Fibroblast of gingiva (primary cell): ENCODE data around the gene ATG101.
"Not testable (repeated sequence)": the region's sequence is repeated elsewhere in the genome, so short reads cannot be mapped to it uniquely, and the experiment has no call there.

Experiments used
- DNase-seq: peaks from one replicate; pipeline ENCODE4 v3.0.0-alpha.2; 2011; ENCODE audit warnings: low read depth

Gene ATG101

DNA sequence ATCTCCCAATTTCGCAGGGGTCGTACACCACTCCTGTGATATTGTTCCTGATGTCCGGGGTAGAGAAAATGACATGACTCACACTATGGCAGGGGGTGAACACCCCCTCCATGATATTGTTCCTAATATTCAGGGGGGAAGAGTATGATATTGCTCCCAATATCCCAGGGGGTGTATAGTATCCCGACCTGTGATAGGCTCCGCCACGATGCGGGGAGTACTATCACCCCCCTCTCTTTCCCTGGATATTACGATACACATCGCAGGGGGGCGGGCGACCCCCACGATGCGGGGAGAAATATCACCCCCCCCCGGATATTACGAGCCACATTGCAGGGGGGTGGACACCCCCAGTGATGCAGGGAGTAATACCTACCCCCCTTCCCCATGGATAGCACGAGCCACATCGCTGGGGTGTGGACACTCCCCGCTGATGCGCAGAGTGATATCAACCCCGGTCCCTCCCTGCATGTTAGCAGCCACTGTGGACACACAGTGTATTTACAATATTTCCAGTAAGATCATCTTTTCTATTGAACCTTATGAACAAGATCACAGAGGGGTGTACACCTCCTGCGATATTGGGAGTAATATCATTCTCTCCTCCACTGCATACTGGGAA, 27.4 kb downstream of the ATG101 start:
- no peak for DNase-seq

DNA sequence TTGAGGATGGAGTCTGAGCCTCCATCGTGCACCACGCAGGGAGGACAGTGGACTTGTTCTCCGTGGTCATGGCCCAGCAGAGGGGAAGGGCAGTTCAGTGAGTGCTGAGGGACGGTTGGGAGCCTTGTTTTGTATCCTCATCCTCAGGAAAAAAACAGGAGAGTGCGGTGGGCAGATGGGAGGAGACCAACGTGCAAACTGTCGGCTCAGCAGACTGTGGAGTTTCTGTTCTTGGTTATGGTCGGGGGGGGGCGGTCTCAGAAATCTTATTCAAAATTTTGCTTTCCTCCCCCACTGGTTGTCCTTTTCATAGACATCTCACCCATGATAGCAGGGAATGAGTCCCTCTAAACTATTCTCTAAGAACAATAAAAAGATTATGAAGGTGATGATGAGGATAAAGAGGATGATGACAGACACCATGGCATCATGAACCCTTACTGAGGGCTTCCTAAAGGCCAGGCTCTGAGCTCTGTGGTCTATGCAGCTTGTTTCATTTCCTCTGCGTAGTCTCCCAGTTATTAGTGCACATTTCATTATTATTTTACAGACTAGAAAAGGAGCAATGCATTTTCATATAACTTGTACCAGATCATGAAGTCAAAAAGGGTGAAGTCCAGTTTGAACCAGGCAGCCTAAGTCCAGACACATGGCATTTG, 34.8 kb downstream of the ATG101 start:
- not testable (repeated sequence) for DNase-seq

DNA sequence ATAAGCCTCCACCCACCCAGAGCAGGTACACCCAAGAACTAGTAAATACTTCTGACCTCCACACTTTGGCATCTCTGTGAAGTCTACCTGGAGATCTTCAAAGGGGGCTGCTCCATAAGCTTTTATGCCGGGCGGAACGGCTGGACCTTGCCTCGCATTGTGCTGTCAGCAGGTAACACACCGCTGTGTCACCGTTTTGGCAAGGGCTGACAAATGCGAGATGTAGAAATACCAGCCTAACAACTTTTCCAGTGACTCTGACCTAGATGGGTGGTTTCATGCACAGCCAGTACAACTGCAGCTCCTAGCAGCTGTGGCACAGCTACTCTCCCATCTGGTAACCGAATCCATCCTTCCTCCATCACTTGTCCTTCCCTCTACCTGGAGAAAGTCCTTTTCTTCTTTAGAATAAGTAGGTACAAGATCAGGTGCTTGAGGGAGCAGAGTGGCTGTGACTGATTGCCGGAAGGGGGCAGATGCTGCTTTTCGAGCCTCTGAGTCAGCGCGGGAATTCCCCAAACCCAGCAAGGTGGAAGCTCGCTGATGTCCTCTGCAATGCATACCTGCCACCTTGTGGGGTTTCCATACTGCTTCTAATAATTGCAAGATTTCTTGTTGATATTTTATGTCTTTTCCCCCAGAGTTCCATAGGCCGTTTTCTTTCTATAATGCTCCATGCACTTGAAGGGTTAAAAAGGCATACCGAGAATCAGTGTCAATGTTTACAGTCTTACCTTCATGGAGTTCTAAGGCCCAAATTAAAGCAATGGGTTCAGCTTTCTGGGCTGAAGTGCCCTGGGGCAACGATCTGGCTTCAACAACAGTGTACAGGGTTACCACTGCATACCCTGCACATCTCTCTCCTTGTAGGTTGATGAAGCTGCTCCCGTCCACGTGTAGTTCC, 46.7 kb downstream of the ATG101 start:
- not testable (repeated sequence) for DNase-seq

DNA sequence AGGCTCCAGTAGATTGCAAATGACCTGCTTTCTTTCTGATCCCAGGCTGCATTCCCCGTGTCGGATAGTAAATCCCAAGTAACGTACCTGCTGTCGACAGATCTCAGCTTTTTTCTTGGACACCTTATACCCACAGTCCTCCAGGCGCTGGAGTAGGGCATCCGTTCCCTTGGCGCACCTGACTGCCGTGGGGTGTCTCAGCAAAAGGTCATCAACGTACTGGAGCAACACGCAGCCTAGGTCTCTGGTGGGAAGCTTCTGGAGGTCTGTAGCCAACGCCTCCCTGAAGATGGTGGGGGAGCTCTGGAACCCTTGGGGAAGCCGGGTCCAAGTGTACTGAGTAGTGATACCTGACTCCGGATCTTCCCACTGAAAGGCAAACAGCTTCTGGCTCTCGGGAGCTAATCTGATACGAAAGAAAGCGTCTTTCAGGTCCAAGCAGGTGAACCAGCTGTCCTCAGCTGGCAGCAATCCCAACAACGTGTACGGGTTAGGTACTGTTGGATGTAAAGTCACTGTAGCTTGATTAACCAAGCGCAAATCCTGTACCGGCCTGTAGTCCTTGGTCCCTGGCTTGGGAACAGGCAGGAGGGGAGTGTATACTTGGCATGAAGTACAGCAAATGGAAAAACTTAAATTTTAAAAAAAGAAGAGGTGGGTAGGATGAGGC, 48.2 kb downstream of the ATG101 start:
- DNase-seq, result not testable (repeated sequence)

- no peak for DNase-seq
Observed at GRCh38 chr12:52119398-52120254, 49.8 kb downstream of the ATG101 start.

DNA sequence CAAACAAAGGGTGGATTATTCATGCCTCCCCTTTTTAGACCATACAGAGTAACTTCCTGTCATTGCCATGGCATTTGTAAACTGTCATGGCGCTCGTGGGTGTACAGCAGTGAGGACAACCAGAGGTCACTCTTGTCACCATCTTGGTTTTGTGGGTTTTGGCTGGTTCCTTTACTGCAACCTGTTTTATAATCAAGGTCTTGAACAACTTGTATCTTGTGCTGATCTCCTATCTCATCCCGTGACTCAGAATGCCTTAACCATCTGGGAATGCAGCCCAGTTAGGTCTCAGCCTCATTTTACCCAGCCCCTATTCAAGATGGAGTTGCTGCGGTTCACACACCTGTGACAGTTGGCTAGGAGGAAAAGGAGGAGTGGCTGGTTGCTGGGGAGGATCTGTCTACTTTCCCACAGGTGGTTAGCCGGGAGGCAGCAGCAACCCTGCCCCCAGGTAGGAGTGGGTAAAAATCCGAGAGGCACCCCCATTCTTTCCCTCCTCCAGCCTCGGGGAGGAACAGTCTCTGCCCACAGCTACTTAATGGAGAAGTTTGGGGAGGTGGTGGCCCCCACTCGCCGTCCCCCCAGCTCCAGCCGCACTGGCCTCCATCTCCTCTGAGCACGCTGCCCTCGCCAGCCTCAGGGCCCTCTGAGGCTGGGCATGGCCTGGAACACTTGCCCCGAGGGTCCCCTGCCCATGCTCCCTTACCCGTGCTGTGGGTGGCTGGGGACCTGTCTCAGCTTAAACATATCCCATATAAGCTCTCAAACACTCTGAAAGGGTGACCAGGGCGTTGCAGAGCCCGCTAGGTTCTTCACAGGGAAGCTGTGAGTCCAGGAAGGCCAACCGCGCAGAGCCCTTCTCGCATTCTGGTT, 51.4 kb downstream of the ATG101 start:
- DNase-seq, result no peak

DNA sequence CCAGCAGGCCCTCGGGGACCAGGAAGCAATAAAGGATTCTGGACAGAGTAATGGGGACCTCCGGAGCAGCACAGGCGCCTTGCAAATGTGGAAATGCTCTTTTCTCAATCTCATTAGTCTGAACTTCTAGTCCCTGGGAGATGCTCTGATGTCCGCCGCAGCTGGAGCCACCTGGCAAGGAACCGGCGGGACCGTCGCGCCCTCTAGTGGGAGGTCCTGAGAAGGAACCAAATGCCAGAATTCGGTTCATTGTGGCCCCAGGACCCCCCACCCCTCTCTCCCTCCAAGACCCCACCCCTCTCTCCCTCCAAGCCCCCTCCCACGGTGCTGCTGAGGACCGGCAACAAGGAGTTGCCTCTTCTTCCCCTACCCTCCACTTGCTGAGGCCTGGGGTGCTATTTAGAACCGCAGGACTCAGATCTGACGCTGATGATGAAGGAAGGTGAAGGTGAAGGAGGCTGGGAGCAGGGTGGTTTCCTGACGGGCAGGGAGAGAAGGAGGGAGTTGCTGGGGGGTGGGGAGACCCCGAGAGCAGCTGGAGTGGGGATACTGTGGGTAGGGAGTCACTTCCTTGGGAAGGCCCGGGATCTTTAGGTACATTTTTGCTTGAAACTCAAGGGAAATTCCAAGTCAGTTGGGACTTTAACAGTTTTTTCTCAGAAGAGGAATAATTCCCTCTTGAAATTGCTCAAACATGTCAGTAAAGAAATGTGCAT, 52.2 kb downstream of the ATG101 start:
- DNase-seq, result peak; percentile 33

DNA sequence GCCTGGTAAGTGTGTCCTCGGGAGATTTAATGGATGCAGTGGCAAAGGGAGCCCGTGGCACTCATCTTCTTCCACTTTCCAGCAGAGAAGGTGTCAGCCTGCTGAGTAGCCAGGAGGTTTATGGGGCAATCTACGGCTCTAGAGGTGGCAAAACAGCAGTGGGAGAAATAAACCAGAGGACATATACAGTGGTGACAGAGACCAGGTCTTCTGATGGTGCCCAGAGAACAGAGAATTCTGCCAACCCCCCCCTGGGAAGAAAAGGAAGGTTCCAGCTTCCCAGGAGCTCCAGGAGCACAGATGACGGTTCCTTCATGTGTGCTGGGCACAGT, 52.7 kb downstream of the ATG101 start:
- DNase-seq, result no peak

DNA sequence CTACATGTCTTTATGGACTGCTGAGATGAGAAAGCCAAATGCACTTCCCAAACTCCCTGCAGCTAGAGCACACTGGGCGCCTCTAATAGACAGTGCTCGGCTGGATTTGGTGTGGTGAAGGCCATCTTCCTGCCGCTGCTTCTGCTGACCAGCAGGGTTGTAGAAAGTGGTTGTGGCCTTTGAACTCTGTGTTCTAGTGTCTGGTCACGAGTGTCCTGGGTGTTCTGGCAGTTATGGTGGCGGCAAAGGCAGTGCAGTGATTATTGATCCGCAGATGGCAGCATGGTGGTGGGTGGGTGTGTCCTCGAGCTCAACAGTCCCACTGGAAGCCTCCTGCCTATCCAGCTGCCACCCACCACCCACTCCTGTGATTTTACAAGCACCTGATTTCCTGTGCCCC, 53.1 kb downstream of the ATG101 start:
- DNase-seq, result no peak

GRCh38 chr12:52123487-52124186, 53.9 kb downstream of the ATG101 start:
- no peak for DNase-seq

DNA sequence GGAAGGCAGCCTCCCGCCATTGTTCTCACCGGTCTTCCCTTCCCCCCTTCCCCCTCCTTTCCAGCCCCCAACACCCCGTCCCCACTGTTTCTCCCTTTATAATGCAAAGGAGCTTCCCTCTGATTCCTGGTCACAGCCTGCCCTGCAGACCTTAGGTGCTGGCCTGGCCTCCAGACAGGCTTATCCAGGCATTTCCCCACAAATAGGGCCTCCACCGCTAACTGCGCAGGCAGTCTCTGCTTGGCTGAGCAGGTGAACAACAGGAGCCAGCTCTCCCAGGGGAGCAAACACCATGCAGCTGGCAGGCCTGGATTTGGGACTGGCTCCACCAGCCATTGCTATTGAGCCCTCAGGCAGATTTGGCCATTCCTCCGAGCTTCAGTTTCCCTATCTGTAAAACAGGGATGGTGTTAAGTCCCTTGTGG, 55.7 kb downstream of the ATG101 start:
- DNase-seq, result no peak

- DNase-seq, result no peak
Observed at GRCh38 chr12:52126050-52126604, 56.3 kb downstream of the ATG101 start.
